ENCODE results near the gene BRSK2.

The BRSK2 gene

DNA sequence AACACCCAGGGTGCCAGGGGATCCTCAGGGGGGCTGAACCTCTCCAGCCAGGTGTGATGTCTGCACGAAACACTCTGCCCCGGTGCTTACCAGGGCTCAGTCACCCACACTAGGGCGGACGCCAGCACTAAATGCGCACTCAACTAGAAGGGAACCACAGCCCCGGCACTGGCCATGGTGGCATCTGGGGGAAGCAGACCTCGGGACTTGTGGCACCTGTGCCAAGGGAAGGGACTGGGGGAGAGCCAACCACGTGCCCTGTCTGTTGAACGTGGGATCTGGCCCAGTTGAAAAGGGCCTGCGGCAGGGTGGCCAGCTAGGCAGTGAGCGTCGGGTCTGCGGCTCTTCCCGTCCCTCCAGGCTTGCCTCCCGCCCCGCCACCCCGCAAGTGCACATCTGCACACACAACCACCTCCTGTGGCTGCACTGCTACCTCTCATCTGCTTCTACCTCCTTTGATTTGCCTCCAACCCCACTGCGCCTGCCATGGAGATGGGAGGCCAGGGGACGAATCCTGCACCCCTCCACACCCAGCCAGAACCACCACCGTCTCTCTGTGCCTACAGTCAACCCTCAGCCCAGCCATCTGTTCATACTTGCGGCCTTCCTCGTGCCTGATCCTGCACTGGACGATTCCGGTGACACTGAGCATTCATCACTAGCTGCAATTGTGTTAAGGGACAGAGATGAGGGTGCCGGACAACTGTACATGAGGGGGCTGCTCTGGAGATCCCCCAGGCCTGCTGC is 111.9 kb downstream of the BRSK2 start:
- TF ChIP-seq, protein P1, sequence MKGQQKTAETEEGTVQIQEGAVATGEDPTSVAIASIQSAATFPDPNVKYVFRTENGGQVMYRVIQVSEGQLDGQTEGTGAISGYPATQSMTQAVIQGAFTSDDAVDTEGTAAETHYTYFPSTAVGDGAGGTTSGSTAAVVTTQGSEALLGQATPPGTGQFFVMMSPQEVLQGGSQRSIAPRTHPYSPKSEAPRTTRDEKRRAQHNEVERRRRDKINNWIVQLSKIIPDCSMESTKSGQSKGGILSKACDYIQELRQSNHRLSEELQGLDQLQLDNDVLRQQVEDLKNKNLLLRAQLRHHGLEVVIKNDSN (IDR thresholded peaks at IDR 0.05) = no peak
- no peak for TF ChIP-seq TEAD4 (IDR thresholded peaks at IDR 0.05)
- no peak for TF ChIP-seq RAD21 (IDR thresholded peaks at IDR 0.05; ENCODE audit: low read depth)
- TF ChIP-seq FOXM1 (IDR thresholded peaks at IDR 0.05; ENCODE audit: borderline replicate concordance, low read depth) = no peak
- no peak for TF ChIP-seq MAX (IDR thresholded peaks at IDR 0.05)
- no peak for TF ChIP-seq TCF12 (IDR thresholded peaks at IDR 0.05; ENCODE audit: low read depth)
- TF ChIP-seq NFIC (IDR thresholded peaks at IDR 0.05) = no peak
- no peak for TF ChIP-seq ZBTB7A (IDR thresholded peaks at IDR 0.05; ENCODE audit: low read depth)
- TF ChIP-seq REST (IDR thresholded peaks at IDR 0.05; ENCODE audit: low read depth) = no peak
- no peak for TF ChIP-seq YY1 (IDR thresholded peaks at IDR 0.05; ENCODE audit: low read depth)
- no peak for TF ChIP-seq EP300 (IDR thresholded peaks at IDR 0.05; ENCODE audit: borderline replicate concordance)
- no peak for TF ChIP-seq CEBPB (IDR thresholded peaks at IDR 0.05)
- TF ChIP-seq TAF1 (IDR thresholded peaks at IDR 0.05; ENCODE audit: low read depth) = no peak
- TF ChIP-seq EGR1 (IDR thresholded peaks at IDR 0.05) = no peak

- no peak for TF ChIP-seq NFIC (IDR thresholded peaks at IDR 0.05)
- no peak for TF ChIP-seq FOXM1 (IDR thresholded peaks at IDR 0.05; ENCODE audit: borderline replicate concordance, low read depth)
- no peak for TF ChIP-seq CREB1 (IDR thresholded peaks at IDR 0.05; ENCODE audit: low read depth)
- TF ChIP-seq REST (IDR thresholded peaks at IDR 0.05; ENCODE audit: low read depth) = no peak
- no peak for TF ChIP-seq TAF1 (IDR thresholded peaks at IDR 0.05; ENCODE audit: low read depth)
- TF ChIP-seq EGR1 (IDR thresholded peaks at IDR 0.05) = no peak
- no peak for TF ChIP-seq YY1 (IDR thresholded peaks at IDR 0.05; ENCODE audit: low read depth)
- no peak for TF ChIP-seq TCF12 (IDR thresholded peaks at IDR 0.05; ENCODE audit: low read depth)
- no peak for TF ChIP-seq CEBPB (IDR thresholded peaks at IDR 0.05)
- TF ChIP-seq RAD21 (IDR thresholded peaks at IDR 0.05; ENCODE audit: low read depth) = no peak
- no peak for TF ChIP-seq MAX (IDR thresholded peaks at IDR 0.05)
- no peak for TF ChIP-seq TEAD4 (IDR thresholded peaks at IDR 0.05)
These were observed 112.6 kb downstream of the BRSK2 start for GRCh38 chr11:1502168-1502953.

GRCh38 chr11:1502954-1503707 is 113.4 kb downstream of the BRSK2 start:
- TF ChIP-seq EP300 (IDR thresholded peaks at IDR 0.05; ENCODE audit: borderline replicate concordance) (no peak), RAD21 (IDR thresholded peaks at IDR 0.05; ENCODE audit: low read depth) (no peak), REST (IDR thresholded peaks at IDR 0.05; ENCODE audit: low read depth) (no peak), TEAD4 (IDR thresholded peaks at IDR 0.05) (no peak)
- TF ChIP-seq, protein P1 (IDR thresholded peaks at IDR 0.05) = no peak
